Activated T-helper 2 cell treated with anti-CD3 and anti-CD28 coated beads, Interferon-gamma antibody, Interleukin-2, Interleukin-4, amounts not matched to agents 10 μg/mL and 5 μg/mL and 100 μg/mL, durations not matched to agents 14 hours and 24 hours and 36 hours (primary cell): ENCODE data around the gene SLIT1. TPM values are rescaled to one million over a fixed set of nuclear protein-coding genes. Genes with fewer than 3 reads are reported as not detected.
A peak's percentile ranks its signal among the peaks of the same experiment; 100 is the strongest.

Experiments used
- DNase-seq: peaks from one replicate; pipeline ENCODE4 v3.0.0; 2021; ENCODE audit warnings: low spot score
- H3K27ac Mint-ChIP-seq: one replicate; pipeline ENCODE4 v1.8.0; 2021; ENCODE audit warnings: mixed read lengths
- H3K27me3 Mint-ChIP-seq: one replicate; pipeline ENCODE4 v1.8.0; 2021; ENCODE audit warnings: low read depth, mixed read lengths
- H3K36me3 Mint-ChIP-seq: one replicate; pipeline ENCODE4 v1.8.0; 2021; ENCODE audit warnings: low read depth, mixed read lengths
- H3K4me1 Mint-ChIP-seq: one replicate; pipeline ENCODE4 v1.8.0; 2021; ENCODE audit warnings: low read depth, mixed read lengths
- H3K4me3 Mint-ChIP-seq: one replicate; pipeline ENCODE4 v1.8.0; 2021; ENCODE audit warnings: low read depth, mild to moderate bottlenecking, moderate library complexity, mixed read lengths
- H3K9me3 Mint-ChIP-seq: one replicate; pipeline ENCODE4 v1.8.0; 2021; ENCODE audit warnings: mixed read lengths
- intact Hi-C: fragments of 100-400 bp; cut with micrococcal nuclease; formaldehyde crosslinking; loops from one replicate; pipeline ENCODE4 v1.15.1; 2023
- total RNA-seq: library from RNA; stranded (reverse); gene quantifications from 2 replicates; pipeline ENCODE4 v1.2.3, GENCODE V29; 2022

The SLIT1 gene
- total RNA-seq, 1 donor from 2014 or later: 0.21 TPM

- H3K4me3 Mint-ChIP-seq: no peak overlapping the region
- no peak overlapping the region for H3K27ac Mint-ChIP-seq
- peaks cover 24% of the 10 kb centered on the region for H3K4me1 Mint-ChIP-seq
- peaks cover 13% of the 10 kb centered on the region for H3K36me3 Mint-ChIP-seq
- no peak for DNase-seq
- intact Hi-C loops: no loop called here
- no peaks in the 10 kb centered on the region for H3K9me3 Mint-ChIP-seq
- no peaks in the 10 kb centered on the region for H3K27me3 Mint-ChIP-seq
Observed at GRCh38 chr10:97215619-97216260, 30.0 kb upstream of the SLIT1 start.

- Mint-ChIP-seq H3K27me3 (no peaks in the 10 kb centered on the region), H3K36me3 (peaks cover 4% of the 10 kb centered on the region), H3K4me1 (peaks cover 16% of the 10 kb centered on the region), H3K27ac (no peak overlapping the region), H3K4me3 (no peak overlapping the region), H3K9me3 (no peaks in the 10 kb centered on the region)
- intact Hi-C loops: no loop called here
- DNase-seq: no peak
Observed at GRCh38 chr10:97213431-97213830, 27.7 kb upstream of the SLIT1 start.

- Mint-ChIP-seq H3K27me3 (no peaks in the 10 kb centered on the region), H3K27ac (no peak overlapping the region), H3K4me3 (no peak overlapping the region), H3K4me1 (no peaks in the 10 kb centered on the region), H3K9me3 (no peaks in the 10 kb centered on the region), H3K36me3 (no peaks in the 10 kb centered on the region)
- intact Hi-C loops: loop anchor here (2.0 kb wide), 1 partner anchor 138 kb away; no protein-coding TSS in a partner anchor
- DNase-seq: no peak
Observed at GRCh38 chr10:97211229-97211628, 25.5 kb upstream of the SLIT1 start.

GRCh38 chr10:97210543-97210960 lies 24.8 kb upstream of the SLIT1 start:
- Mint-ChIP-seq H3K9me3 (no peaks in the 10 kb centered on the region), H3K4me1 (no peaks in the 10 kb centered on the region), H3K36me3 (no peaks in the 10 kb centered on the region), H3K27me3 (no peaks in the 10 kb centered on the region), H3K27ac (no peak overlapping the region), H3K4me3 (no peak overlapping the region)
- intact Hi-C loops: loop anchor here (2.0 kb wide), 1 partner anchor 138 kb away; no protein-coding TSS in a partner anchor
- peak; percentile 41 for DNase-seq

- Mint-ChIP-seq H3K27me3 (no peaks in the 10 kb centered on the region), H3K4me1 (no peaks in the 10 kb centered on the region), H3K36me3 (no peaks in the 10 kb centered on the region), H3K9me3 (no peaks in the 10 kb centered on the region), H3K4me3 (no peak overlapping the region), H3K27ac (no peak overlapping the region)
- intact Hi-C loops: no loop called here
- no peak for DNase-seq
Observed at GRCh38 chr10:97207756-97208346, 22.1 kb upstream of the SLIT1 start.

GRCh38 chr10:97207131-97207530 lies 21.4 kb upstream of the SLIT1 start:
- H3K9me3 Mint-ChIP-seq: no peaks in the 10 kb centered on the region
- H3K4me3 Mint-ChIP-seq: no peak overlapping the region
- intact Hi-C loops: no loop called here
- H3K4me1 Mint-ChIP-seq: no peaks in the 10 kb centered on the region
- H3K36me3 Mint-ChIP-seq: no peaks in the 10 kb centered on the region
- no peak for DNase-seq
- no peak overlapping the region for H3K27ac Mint-ChIP-seq
- H3K27me3 Mint-ChIP-seq: no peaks in the 10 kb centered on the region

- intact Hi-C loops: no loop called here
- H3K4me1 Mint-ChIP-seq: peaks cover 2% of the 10 kb centered on the region
- no peak overlapping the region for H3K27ac Mint-ChIP-seq
- H3K36me3 Mint-ChIP-seq: no peaks in the 10 kb centered on the region
- H3K9me3 Mint-ChIP-seq: no peaks in the 10 kb centered on the region
- no peak for DNase-seq
- H3K27me3 Mint-ChIP-seq: peaks cover 9% of the 10 kb centered on the region
- H3K4me3 Mint-ChIP-seq: no peak overlapping the region
Observed at GRCh38 chr10:97204826-97205679, 19.3 kb upstream of the SLIT1 start.

GRCh38 chr10:97203220-97203619 lies 17.5 kb upstream of the SLIT1 start:
- no peaks in the 10 kb centered on the region for H3K9me3 Mint-ChIP-seq
- no peak for DNase-seq
- no peak overlapping the region for H3K27ac Mint-ChIP-seq
- peaks cover 21% of the 10 kb centered on the region for H3K27me3 Mint-ChIP-seq
- peaks cover 2% of the 10 kb centered on the region for H3K4me1 Mint-ChIP-seq
- no peak overlapping the region for H3K4me3 Mint-ChIP-seq
- intact Hi-C loops: no loop called here
- no peaks in the 10 kb centered on the region for H3K36me3 Mint-ChIP-seq

GRCh38 chr10:97200616-97201015 lies 14.9 kb upstream of the SLIT1 start:
- peaks cover 11% of the 10 kb centered on the region for H3K4me1 Mint-ChIP-seq
- no peak overlapping the region for H3K4me3 Mint-ChIP-seq
- H3K27me3 Mint-ChIP-seq: peaks cover 37% of the 10 kb centered on the region
- no peak overlapping the region for H3K27ac Mint-ChIP-seq
- intact Hi-C loops: no loop called here
- no peak for DNase-seq
- no peaks in the 10 kb centered on the region for H3K9me3 Mint-ChIP-seq
- H3K36me3 Mint-ChIP-seq: no peaks in the 10 kb centered on the region

- no peaks in the 10 kb centered on the region for H3K36me3 Mint-ChIP-seq
- H3K4me3 Mint-ChIP-seq: no peak overlapping the region
- peaks cover 12% of the 10 kb centered on the region for H3K4me1 Mint-ChIP-seq
- intact Hi-C loops: no loop called here
- DNase-seq: no peak
- no peaks in the 10 kb centered on the region for H3K9me3 Mint-ChIP-seq
- H3K27ac Mint-ChIP-seq: no peak overlapping the region
- H3K27me3 Mint-ChIP-seq: peaks cover 45% of the 10 kb centered on the region
Observed at GRCh38 chr10:97199152-97199551, 13.4 kb upstream of the SLIT1 start.

GRCh38 chr10:97197030-97197500 lies 11.3 kb upstream of the SLIT1 start:
- no peaks in the 10 kb centered on the region for H3K9me3 Mint-ChIP-seq
- intact Hi-C loops: no loop called here

GRCh38 chr10:97196223-97197029 lies 10.7 kb upstream of the SLIT1 start:
- Mint-ChIP-seq H3K9me3 (no peaks in the 10 kb centered on the region), H3K4me1 (peaks cover 12% of the 10 kb centered on the region), H3K27ac (no peak overlapping the region), H3K36me3 (no peaks in the 10 kb centered on the region), H3K27me3 (peaks cover 57% of the 10 kb centered on the region), H3K4me3 (peak overlapping the region; percentile 68)
- intact Hi-C loops: no loop called here
- peak; percentile 45 for DNase-seq

More at GRCh38 chr10:97197030-97197500, 11.3 kb upstream of the SLIT1 start:
- DNase-seq: no peak
- peaks cover 60% of the 10 kb centered on the region for H3K27me3 Mint-ChIP-seq
- H3K27ac Mint-ChIP-seq: no peak overlapping the region
- peak overlapping the region; percentile 68 for H3K4me3 Mint-ChIP-seq
- peaks cover 12% of the 10 kb centered on the region for H3K4me1 Mint-ChIP-seq
- H3K36me3 Mint-ChIP-seq: no peaks in the 10 kb centered on the region
